Activated T-cell treated with anti-CD3 and anti-CD28 coated beads, Interleukin-2, amount 50 U/mL, for 1 hour (primary cell): ENCODE data around the gene PAIP2.
"Not testable (repeated sequence)": the region's sequence is repeated elsewhere in the genome, so short reads cannot be mapped to it uniquely, and the experiment has no call there.

Source experiments
- DNase-seq: peaks from one replicate; pipeline ENCODE4 v3.0.0-alpha.2; 2020

Gene PAIP2

DNA sequence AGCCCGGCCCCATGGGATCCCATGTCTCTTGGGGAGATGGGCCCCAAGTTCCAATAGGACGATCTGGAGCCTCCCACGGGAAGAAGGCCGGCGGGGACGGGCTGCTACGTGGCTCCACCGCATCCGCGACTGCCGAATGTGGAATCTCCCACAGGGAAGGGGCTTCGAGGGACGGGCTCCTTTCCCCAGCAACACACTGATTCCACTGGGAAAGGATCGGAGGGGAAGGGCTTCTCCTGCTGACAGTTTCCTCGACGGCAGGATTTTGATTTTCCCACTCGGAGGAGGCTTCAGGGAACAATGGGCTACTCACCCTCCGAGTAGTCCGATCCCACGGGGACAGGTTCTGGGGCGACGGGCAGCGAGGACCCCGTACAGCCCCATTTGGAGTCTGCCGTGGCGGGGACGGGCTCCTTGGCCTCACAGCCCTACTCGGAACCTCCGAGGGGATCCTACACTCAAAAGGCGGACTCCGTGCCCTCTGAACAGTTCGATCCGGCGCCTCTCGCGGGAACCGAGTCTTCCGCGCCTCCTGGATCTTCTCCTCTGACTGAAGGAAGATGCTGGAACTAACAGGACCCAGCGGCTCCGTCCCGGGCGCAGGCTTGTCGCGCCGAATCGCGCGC is 52.0 kb downstream of the PAIP2 start:
- no peak for DNase-seq

DNA sequence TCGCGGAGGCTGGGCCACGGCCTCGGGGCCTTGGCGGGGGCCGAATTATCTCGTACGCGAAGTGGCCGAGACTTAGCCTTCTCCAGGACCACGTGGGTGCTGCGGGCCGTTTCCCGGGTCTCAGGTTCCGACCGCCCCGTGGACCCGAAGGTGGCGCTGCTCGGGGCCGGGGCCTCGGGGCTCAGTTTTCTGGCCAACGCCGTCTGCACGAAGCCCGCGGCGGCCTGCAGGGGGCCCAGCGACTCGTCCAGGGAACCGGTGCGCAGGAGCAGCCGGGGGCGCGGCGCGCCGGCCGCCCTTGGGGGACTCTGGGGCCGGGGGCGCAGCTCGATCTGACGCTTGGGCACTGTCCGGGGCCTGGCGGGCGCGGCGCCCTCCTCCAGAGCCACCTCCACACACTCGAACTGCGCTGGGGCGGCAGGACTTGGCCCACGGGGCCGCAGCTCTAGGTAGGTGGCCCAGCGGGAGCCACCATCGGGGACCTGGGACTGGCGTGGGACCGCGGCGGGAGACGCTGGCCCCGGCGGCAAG is 52.5 kb downstream of the PAIP2 start:
- DNase-seq = peak; percentile 74

DNA sequence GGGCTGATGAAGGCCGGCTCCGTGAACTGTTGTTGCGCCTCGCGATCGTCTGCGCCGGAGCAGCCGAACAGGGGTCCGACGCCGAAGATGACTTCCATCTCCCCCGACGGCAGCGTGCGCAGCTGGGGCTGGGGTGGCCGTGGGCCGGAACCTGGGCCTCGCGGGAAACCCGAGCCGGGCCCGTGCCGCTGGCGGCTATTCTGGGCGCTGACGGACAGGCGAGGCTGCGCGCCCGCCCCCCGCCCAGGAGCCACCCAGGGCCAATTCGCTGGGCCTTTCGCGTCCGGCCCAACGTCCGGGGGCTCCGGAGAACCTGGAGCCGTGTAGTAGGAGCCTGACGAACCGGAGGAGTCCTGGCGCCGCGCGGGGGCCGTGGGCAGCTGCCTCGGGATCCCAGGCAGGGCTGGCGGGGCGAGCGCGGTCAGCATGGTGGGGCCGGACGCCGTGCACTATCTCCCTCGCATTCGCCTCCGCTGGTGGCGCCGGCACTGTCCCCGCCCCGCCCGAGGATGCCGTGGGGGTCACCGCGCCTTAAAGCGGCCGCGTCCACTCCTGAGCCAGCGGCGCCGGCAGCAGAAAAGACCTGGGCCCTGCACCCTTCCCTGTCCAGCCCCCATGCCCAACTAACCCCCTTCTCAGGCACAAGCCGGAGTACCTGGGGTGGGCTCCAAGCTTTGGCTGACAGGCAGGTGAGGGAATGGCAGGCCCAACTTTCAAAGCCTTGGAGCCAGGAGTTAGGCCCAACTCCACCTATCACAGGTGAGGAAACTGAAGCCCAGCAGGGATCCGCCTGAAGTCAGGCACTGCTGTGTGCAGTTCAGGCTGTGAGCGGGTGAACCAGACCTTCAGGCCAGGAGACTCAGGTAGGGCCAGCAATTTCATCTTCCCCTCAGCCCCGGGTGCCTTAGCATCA is 53.3 kb downstream of the PAIP2 start, which contains the start of gene PROB1:
PROB1 (minus strand) TSS at position 451 of the 913 bp plus-strand sequence; CDS start at position 428, 23 bp downstream.
- no peak for DNase-seq

GRCh38 chr5:139395844-139396640 is 54.4 kb downstream of the PAIP2 start:
- no peak for DNase-seq

DNA sequence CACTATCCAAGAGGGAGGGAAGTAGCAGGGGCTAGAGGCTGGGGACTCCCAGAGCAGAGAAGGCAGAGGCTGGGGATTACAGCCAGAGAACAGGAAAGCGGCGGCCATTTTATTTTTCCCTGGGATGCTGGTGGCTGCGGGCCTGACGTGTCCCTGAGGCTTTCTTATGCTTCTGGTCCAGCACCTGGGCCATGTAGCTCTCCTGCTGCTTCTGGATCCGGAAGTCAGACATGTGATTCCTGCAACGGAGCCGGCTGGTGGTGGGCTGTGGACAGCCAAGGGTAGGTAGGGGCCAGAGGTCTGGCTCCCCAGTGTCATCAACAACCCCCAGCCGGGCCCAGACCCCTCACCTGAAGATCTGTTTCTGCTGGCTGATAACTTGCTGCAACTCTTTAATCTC is 55.0 kb downstream of the PAIP2 start:
- no peak for DNase-seq

DNA sequence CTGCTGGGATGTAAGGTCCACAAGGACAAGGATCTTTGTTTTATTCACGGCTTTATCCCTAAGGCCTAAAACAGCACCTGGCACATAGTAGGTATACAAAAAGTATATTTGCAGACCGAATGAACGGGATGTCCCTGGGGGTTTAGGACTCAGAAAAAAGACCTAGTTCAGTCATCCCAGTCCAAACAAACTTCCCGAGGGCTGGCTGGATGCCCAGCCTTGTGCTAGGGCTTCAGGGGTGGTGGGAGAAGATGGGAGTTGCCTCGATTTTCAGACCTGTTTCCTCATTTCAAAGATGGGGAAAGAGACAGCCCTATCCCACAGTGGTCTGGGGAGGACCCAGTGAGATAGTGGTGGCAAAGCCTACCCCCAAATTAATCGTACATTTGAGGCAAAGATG is 56.3 kb downstream of the PAIP2 start:
- no peak for DNase-seq

DNA sequence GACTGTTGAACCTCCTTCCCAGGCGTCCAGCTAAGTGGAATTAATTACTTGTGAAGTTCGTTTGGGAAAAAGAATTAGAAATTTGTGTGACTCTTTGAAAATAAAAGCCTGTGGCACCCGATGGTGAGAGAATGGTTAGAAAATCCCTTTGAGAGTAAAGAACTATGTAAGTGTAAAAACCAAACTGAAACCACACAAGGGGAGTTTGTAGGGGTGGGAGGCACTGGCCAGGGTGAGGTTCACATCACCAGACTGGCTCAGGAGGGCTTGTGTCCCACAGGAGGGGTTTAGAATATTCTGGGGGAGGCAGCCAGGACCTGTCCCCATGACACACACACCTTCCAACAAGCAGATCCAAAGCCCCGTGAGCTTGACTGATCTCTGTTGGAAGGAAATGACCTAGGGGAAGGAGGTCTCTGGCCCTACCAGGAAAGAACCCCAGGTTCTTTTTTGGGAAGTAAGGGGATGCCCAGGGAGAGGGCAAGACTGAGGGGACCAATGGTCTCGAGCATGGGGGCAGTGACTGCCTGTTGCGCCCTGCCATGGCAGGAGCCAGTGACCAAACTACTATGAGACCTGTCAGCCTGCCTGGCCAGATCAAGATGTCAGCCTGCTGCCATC is 58.0 kb downstream of the PAIP2 start:
- DNase-seq = no peak

DNA sequence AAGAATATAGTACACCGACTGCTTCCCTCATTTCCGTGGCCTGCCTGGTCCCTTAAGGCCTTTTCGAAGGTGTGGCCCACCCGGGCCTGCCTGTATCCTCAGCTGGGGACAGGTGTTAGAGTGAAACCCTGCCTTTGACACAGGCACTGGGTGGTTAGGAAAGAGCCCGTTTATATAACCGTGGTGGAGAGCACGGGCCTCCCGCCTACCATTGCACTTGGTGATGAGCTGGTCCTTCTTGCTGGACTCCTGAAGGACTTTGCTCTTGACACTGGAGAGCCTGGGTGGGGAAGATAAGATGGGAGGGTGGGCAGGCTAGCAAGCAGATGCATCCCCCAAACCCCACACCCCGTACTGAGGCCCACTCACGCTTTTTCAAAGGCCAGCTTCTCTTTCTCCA is 59.9 kb downstream of the PAIP2 start:
- DNase-seq = no peak

DNA sequence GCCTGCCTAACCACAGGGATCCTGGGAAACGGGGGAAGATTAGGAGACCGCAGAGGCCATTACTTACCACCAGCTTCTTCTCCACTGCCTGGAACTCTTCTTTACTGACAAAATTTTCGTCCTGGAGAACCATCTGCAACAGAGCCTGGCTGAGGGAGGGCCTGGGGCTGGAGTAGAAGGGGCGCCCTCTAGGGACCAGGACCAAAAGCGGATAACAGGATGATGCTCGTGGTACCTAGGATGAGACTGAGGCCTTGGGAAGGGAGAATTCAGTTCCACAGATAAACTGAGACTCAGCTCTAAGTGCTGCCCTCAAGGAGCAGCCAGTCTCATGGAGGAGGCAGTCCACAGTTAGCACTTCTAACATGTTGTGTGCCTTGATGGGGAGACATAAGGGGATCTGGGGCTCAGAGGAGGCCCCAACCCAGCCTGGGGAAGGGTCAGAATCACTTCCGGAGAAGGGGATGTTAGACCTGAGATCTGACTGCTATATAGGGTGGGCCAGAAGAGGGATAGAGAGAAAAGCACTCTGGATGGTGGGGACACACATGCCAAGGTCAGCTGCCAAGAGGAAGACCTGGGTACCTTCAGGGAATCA is 61.0 kb downstream of the PAIP2 start:
- no peak for DNase-seq

DNA sequence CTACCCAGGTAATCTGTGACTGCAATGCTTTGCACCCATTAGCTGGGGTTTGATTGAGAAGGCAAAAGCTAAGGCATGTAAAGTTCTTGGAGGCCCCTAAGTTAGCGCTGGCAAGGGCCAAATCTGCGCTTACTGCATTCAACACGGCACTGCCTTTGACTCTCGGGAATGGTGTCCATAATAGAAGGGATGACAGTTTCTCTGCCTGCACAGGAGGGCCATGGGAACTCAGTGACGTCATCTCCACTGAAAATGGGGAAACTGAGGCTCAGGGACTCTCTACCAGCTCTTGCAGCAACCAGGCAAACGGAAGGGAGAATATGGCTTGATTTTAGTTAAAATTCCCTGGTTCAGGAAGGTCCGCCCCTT is 61.7 kb downstream of the PAIP2 start:
- no peak for DNase-seq

DNA sequence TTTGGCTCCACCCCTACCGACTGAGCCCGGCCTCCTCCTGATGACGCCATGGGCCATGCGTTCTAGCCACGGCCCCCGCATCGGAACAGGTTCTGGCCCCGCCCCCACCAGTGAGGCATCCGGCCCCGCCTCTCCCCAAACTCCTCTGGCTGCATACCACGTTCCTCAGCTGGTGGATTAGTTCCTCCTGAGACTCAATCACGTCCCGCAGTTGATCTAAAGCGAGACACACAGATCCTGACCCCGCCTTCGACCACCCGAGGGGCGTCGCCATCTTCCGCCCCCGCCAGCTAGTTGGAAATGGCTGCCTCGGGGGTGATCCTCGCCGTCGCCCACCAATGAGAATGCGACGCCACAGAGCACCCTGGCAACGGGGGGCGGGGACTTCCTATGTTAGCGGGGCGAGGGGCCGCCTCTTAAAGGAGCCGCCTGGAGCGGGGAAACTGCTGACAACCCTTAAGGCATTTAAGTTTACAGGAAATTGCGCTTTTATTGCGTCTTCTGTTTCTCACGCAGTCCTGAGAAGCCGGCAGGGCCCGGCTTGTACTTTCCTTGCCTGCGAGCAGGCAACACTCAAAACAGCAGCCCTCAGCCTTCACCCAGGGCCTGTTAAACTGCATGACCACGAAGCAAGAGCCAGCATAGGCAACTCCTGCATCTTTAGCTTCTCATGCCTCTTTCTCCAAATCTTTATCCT is 62.3 kb downstream of the PAIP2 start, which contains the start of gene SPATA24:
SPATA24 (minus strand) TSS at position 303 of the 697 bp plus-strand sequence; CDS start at position 274, 29 bp downstream.
- peak; percentile 96 for DNase-seq

- no peak for DNase-seq
Observed at GRCh38 chr5:139404484-139404840, 62.8 kb downstream of the PAIP2 start.

DNA sequence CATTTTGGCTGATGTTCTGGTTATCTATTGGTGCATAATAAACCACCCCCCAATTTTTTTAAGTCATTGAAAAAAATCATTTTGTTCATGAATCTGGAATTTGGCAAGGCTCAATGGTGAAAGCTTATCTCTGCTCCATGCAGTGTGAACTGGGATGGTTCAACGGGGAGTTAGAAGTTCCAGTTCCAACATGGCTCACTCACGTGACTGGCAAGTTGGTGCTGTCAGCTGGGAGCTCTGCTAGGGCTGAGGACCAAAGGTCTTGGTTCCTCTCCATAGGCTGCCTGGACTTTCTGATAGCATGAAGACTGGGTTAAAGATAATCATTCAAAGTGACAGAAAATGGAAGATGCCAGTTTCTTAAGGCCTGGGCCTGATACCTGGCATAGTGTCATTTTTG is 65.3 kb downstream of the PAIP2 start:
- DNase-seq = no peak

GRCh38 chr5:139407517-139407916 is 65.9 kb downstream of the PAIP2 start:
- DNase-seq = no peak

- no peak for DNase-seq
Observed at GRCh38 chr5:139408191-139408590, 66.5 kb downstream of the PAIP2 start.

DNA sequence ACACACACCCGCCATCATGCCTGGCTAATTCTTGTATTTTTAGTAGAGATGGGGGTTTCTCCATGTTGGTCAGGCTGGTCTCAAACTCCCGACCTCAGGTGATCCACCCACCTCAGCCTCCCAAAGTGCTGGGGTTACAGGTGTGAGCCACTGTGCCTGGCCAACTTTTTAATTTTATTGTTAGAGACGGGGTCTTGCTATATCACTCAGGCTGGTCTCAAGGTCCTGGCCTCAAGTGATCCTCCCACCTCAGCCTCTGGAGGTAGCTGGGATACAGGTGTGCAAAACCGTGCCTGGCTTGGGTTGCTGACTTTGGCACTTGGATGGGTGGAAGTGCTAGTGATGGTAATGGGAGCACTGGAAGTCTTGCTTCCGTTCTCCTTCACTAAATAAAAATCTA is 67.5 kb downstream of the PAIP2 start:
- not testable (repeated sequence) for DNase-seq

DNA sequence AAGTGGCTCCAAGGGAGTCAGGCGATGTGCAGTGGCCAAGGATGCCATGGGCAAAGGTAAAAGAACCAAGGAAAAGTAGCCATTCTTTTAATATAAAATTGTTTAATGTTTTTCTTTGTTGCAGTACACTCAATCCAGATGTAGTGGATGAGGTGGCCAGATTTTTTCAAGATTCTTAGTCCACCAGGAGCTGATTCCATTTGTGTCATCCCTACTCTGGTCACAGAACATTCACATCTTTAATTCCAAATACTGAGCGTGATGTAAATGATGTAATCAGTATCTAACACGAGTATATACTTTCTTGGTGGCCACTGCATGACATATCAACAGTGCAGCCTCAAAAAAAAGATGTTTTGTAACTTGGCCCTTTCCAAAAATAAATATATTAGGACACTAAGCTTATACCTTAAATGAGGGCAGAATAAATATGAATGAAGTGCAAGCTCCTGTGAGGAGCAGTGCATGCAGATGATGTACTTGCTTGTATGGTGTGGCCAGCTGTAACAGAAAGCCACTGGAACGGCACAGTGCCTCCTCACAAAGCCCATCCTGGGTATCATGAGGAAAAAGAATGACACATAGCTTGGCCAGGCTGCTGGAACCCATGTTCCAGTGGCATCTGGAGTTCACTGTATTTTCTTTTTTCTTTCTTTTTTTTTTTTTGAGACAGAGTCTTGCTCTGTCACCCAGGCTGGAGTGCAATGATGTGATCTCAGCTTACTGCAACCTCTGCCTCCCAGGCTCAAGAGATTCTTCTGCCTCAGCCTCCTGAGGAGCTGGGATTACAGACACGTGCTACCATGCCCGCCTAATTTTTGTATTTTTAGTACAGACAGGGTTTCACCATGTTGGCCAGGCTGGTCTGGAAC is 68.7 kb downstream of the PAIP2 start:
- DNase-seq = no peak

DNA sequence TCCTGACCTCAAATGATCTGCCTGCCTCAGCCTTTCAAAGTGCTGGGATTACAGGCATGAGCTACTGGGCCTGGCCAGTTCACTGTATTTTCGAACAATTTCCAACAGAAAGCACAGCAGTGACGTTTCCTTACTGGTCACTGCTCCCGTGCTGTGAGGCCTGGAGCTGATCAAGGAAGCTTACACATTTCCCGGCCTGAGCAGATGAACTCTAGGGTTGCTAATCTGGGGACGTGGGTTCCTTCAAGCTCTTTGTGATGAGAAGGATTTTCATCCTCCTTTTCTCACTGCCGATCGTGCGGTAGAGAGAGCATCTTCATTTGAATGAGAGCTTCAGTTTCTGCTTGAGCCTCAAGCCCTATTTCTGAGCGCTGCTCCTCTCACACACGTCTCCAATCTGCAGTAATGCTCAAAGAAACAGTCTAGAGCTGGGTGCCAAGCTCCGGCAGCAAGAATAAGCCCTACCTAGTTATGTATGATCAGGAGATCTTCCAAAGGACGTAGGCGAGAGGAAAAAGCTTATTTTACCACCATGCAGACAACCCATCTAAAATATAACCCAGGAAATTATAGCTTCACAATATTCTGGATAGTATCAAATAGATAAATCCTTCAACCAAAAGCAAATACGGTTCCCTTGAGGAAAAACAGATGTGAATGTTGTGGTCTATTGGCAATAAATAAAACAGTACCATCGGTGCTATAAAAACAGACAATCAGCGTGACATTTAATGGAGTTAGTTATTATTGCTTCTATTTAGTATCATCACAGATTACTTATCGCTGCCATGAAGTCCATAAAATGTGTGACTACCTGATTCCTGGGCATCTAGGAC is 69.6 kb downstream of the PAIP2 start:
- no peak for DNase-seq

DNA sequence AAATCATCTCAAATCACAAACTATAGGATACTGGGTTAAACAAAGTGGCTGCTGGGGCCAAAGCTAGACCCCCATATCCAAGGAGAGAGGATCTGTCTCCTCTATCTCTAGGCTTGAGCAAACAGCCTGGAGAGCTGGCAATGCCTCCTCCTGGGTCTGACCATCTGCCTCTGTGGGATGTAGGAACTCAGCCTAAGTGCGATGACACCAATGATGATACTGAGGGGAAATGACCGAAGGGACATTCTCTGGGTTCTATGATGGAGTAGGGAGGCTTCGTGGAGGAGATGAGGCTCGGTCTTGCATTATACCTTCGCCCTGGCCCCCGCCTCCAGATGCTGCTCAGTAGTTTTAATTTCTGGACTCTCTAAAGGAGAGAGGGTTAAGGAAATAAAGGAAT is 71.5 kb downstream of the PAIP2 start:
- DNase-seq = no peak

DNA sequence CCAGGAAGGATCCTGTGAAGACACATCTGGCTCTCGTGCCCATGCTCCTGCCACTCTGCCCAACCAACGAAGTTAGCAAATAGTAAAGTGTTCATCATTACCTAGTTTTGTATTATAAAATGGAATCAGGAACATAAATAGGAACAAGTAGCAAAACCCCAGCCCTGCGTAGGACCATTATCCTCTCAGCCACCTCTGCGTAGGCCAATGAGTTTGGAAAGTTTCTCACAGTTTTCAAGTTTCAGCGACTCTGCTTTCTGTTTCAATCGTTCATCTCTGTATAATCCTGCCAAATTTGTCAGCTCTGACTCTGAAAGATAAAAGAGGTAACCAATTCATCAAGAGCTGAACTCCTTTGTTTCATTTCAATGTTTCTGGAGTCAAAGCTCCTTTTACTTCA is 72.3 kb downstream of the PAIP2 start:
- no peak for DNase-seq
